ENCODE results near the gene IFT88. TPM values are rescaled to one million over a fixed set of nuclear protein-coding genes. Genes with fewer than 3 reads are reported as not detected.

IFT88 gene
- total RNA-seq, 1 donor from 2014 or later: 17.3 TPM

DNA sequence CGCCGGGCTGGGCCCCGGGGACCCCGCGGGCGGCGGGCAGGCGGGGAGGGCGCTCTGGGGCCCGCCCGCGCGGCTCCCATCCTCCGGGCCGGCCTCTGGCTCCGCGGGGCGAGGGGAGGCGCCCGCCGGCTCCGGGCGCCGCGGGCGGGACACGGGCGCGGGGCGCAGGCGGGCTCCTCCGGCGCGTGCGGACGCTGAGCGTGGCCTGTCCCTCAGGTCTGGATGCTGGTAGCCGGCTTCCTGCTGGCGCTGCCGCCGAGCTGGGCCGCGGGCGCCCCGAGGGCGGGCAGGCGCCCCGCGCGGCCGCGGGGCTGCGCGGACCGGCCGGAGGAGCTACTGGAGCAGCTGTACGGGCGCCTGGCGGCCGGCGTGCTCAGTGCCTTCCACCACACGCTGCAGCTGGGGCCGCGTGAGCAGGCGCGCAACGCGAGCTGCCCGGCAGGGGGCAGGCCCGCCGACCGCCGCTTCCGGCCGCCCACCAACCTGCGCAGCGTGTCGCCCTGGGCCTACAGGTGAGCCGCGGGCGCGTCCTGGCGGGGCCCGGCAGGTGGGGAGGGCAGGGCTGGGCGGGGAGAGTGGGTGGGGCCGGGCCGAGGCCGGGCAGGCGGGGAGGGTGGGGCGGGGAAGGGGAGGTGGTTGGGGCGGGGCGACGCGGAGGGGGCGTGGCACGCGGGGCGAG lies 137.0 kb downstream of the IFT88 start:
- no peaks in the 10 kb centered on the region for H3K9me3 Mint-ChIP-seq
- POLR2A ChIA-PET: interaction anchor here (0.9 kb wide), 1 partner anchor 70 kb away, joined by 5 read pairs; the partner anchor contains the start of gene EEF1AKMT1
- TF ChIP-seq, protein P1, sequence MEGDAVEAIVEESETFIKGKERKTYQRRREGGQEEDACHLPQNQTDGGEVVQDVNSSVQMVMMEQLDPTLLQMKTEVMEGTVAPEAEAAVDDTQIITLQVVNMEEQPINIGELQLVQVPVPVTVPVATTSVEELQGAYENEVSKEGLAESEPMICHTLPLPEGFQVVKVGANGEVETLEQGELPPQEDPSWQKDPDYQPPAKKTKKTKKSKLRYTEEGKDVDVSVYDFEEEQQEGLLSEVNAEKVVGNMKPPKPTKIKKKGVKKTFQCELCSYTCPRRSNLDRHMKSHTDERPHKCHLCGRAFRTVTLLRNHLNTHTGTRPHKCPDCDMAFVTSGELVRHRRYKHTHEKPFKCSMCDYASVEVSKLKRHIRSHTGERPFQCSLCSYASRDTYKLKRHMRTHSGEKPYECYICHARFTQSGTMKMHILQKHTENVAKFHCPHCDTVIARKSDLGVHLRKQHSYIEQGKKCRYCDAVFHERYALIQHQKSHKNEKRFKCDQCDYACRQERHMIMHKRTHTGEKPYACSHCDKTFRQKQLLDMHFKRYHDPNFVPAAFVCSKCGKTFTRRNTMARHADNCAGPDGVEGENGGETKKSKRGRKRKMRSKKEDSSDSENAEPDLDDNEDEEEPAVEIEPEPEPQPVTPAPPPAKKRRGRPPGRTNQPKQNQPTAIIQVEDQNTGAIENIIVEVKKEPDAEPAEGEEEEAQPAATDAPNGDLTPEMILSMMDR (IDR thresholded peaks at IDR 0.05): no peak
- H3K27ac Mint-ChIP-seq: no peak overlapping the region
- H3K4me3 Mint-ChIP-seq: no peak overlapping the region
- H3K36me3 Mint-ChIP-seq (ENCODE audit: low read depth): peaks cover 2% of the 10 kb centered on the region
- DNase-seq (peak; percentile 72), ATAC-seq (ENCODE audit: low read depth) (peak; percentile 93)
- intact Hi-C loops (cut with micrococcal nuclease): loop anchor here (1.0 to 10.0 kb wide), 10 partner anchors 69 to 963 kb away; partner anchors contain the start of genes EEF1AKMT1, GJB2, IFT88 and MRPL57
- CTCF ChIA-PET: interaction anchor here (0.6 to 0.7 kb wide), 2 partner anchors 78 to 125 kb away, joined by 3 read pairs; no protein-coding TSS in a partner anchor
- peaks cover 14% of the 10 kb centered on the region for H3K4me1 Mint-ChIP-seq
- H3K27me3 Mint-ChIP-seq: peaks cover 19% of the 10 kb centered on the region

DNA sequence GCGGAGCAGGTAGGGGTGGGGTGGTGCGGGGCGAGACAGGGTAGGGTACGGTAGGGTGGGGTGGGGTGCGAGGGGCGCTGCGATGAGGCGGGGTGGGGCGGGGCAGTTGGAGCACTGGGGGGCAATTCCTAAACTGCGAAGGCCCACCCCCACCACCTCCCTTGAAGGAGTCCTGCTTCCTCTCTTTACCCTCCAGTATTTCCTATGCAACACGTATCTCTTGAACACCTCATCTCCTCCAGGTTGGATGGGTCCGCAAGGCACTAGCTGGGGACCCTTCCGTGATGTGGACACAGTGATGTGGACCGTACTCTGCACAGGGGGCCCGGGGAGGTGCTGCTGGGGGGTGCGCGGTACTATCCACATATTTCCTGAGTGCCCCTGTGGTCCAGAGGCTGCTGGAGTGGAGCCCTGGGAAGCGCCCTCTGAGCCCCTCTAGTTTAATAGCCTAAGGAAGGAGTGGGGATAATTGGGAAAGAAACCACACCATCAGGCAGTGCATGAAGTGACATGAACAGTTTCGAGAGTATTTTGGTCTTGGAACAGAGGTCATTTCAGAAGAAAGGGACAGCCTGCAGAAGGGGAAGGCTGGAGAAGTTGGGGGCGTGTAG lies 137.6 kb downstream of the IFT88 start:
- ATAC-seq (ENCODE audit: low read depth) (no peak), DNase-seq (no peak)
- H3K27me3 Mint-ChIP-seq: peaks cover 16% of the 10 kb centered on the region
- H3K9me3 Mint-ChIP-seq: no peaks in the 10 kb centered on the region
- peak overlapping the region; percentile 69 for H3K4me3 Mint-ChIP-seq
- TF ChIP-seq, protein P1 (IDR thresholded peaks at IDR 0.05): no peak
- ChIA-PET POLR2A (interaction anchor here (0.9 kb wide), 1 partner anchor 69 kb away, joined by 5 read pairs; the partner anchor contains the start of gene EEF1AKMT1), CTCF (no interaction called here)
- peaks cover 14% of the 10 kb centered on the region for H3K4me1 Mint-ChIP-seq
- intact Hi-C loops (cut with micrococcal nuclease): loop anchor here (1.0 to 10.0 kb wide), 11 partner anchors 9 to 963 kb away; partner anchors contain the start of genes EEF1AKMT1, GJB2, IFT88 and MRPL57
- peaks cover 2% of the 10 kb centered on the region for H3K36me3 Mint-ChIP-seq (ENCODE audit: low read depth)
- H3K27ac Mint-ChIP-seq: no peak overlapping the region

GRCh38 chr13:20706661-20707060 lies 139.7 kb downstream of the IFT88 start:
- DNase-seq: no peak
- Mint-ChIP-seq H3K9me3 (no peaks in the 10 kb centered on the region), H3K36me3 (ENCODE audit: low read depth) (peaks cover 2% of the 10 kb centered on the region), H3K27ac (no peak overlapping the region), H3K4me1 (peaks cover 14% of the 10 kb centered on the region), H3K27me3 (peaks cover 5% of the 10 kb centered on the region), H3K4me3 (no peak overlapping the region)
- intact Hi-C loops (cut with micrococcal nuclease): loop anchor here (10.0 kb wide), 4 partner anchors 468 to 752 kb away; partner anchors contain the start of genes GJB2, MRPL57, SKA3 and ZMYM2
- ChIA-PET POLR2A (interaction anchor here (0.6 kb wide), 1 partner anchor 297 kb away, joined by 3 read pairs; no protein-coding TSS in a partner anchor), CTCF (interaction anchor here (1.1 kb wide), 1 partner anchor 212 kb away, joined by 5 read pairs; no protein-coding TSS in a partner anchor)
- ATAC-seq (ENCODE audit: low read depth): no peak
- TF ChIP-seq, protein P1 (IDR thresholded peaks at IDR 0.05): no peak

GRCh38 chr13:20708216-20708615 lies 141.3 kb downstream of the IFT88 start:
- ChIA-PET POLR2A (no interaction called here), CTCF (interaction anchor here (0.7 kb wide), 1 partner anchor 197 kb away, joined by 3 read pairs; no protein-coding TSS in a partner anchor)
- no peaks in the 10 kb centered on the region for H3K9me3 Mint-ChIP-seq
- TF ChIP-seq, protein P1 (IDR thresholded peaks at IDR 0.05): no peak
- ATAC-seq (ENCODE audit: low read depth): no peak
- intact Hi-C loops (cut with micrococcal nuclease): loop anchor here (10.0 kb wide), 4 partner anchors 467 to 753 kb away; partner anchors contain the start of genes GJB2, MRPL57, SKA3 and ZMYM2
- H3K4me1 Mint-ChIP-seq: peaks cover 8% of the 10 kb centered on the region
- no peak overlapping the region for H3K4me3 Mint-ChIP-seq
- no peaks in the 10 kb centered on the region for H3K27me3 Mint-ChIP-seq
- peaks cover 1% of the 10 kb centered on the region for H3K36me3 Mint-ChIP-seq (ENCODE audit: low read depth)
- no peak overlapping the region for H3K27ac Mint-ChIP-seq
- DNase-seq: no peak

- no peaks in the 10 kb centered on the region for H3K9me3 Mint-ChIP-seq
- no peaks in the 10 kb centered on the region for H3K36me3 Mint-ChIP-seq (ENCODE audit: low read depth)
- H3K27ac Mint-ChIP-seq: no peak overlapping the region
- no peak overlapping the region for H3K4me3 Mint-ChIP-seq
- no peak for ATAC-seq (ENCODE audit: low read depth)
- H3K4me1 Mint-ChIP-seq: peaks cover 7% of the 10 kb centered on the region
- peaks cover 7% of the 10 kb centered on the region for H3K27me3 Mint-ChIP-seq
- CTCF ChIA-PET: no interaction called here
- TF ChIP-seq, protein P1 (IDR thresholded peaks at IDR 0.05): no peak
- POLR2A ChIA-PET: no interaction called here
- intact Hi-C loops (cut with micrococcal nuclease): loop anchor here (10.0 kb wide), 4 partner anchors 465 to 755 kb away; partner anchors contain the start of genes GJB2, MRPL57, SKA3 and ZMYM2
- DNase-seq: no peak
These were observed 142.4 kb downstream of the IFT88 start for GRCh38 chr13:20709369-20709768.
